OCI-LY3 (cell line): ENCODE data around the gene PRTFDC1.

ENCODE experiments used
- EZH2phosphoT487 ChIP-seq: fragments of 200-600 bp; shearing (Covaris generic); IDR thresholded peaks from 2 replicates; pipeline ENCODE4 v1.6.1; 2018; ENCODE audit warnings: antibody characterized with exemption, mixed run types, low read depth
- TF ChIP-seq, protein P1 (sequence below): fragments of 200-600, 300-600 bp; sonication (generic); IDR thresholded peaks from 2 replicates; pipeline ENCODE4 v1.5.1; 2014; ENCODE audit warnings: antibody characterized with exemption, low read length, low read depth

DNA sequence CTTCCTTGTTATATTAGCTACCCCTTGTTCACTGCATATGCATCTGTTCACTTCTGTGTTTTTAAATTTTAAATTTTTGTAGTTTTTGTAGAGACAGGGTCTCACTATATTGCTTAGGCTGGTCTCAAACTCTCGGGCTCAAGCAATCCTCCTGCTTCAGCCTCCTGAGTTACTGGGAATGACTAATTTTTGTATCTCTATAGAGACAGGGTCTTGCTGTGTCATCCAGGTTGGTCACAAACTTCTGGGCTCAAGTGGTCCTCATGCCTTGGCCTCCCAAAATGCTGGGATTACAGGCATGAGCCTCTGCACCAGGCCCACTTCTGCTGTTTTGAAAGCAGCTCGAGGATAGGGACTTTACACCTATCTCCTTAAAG, 64.6 kb downstream of the PRTFDC1 start:
- TF ChIP-seq, protein P1, sequence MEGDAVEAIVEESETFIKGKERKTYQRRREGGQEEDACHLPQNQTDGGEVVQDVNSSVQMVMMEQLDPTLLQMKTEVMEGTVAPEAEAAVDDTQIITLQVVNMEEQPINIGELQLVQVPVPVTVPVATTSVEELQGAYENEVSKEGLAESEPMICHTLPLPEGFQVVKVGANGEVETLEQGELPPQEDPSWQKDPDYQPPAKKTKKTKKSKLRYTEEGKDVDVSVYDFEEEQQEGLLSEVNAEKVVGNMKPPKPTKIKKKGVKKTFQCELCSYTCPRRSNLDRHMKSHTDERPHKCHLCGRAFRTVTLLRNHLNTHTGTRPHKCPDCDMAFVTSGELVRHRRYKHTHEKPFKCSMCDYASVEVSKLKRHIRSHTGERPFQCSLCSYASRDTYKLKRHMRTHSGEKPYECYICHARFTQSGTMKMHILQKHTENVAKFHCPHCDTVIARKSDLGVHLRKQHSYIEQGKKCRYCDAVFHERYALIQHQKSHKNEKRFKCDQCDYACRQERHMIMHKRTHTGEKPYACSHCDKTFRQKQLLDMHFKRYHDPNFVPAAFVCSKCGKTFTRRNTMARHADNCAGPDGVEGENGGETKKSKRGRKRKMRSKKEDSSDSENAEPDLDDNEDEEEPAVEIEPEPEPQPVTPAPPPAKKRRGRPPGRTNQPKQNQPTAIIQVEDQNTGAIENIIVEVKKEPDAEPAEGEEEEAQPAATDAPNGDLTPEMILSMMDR, result no peak
- TF ChIP-seq EZH2phosphoT487, result no peak
